HG03571 (cell line): ENCODE data around the gene TAAR2.
"Not testable (repeated sequence)": the region's sequence is repeated elsewhere in the genome, so short reads cannot be mapped to it uniquely, and the experiment has no call there.

Experiments
- ATAC-seq: cut with Tn5 transposase; IDR thresholded peaks from one replicate; pipeline ENCODE4 v1.9.1; 2021; ENCODE audit not compliant: unreplicated experiment

Gene TAAR2, protein sequence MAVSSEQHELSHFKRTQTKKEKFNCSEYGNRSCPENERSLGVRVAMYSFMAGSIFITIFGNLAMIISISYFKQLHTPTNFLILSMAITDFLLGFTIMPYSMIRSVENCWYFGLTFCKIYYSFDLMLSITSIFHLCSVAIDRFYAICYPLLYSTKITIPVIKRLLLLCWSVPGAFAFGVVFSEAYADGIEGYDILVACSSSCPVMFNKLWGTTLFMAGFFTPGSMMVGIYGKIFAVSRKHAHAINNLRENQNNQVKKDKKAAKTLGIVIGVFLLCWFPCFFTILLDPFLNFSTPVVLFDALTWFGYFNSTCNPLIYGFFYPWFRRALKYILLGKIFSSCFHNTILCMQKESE

DNA sequence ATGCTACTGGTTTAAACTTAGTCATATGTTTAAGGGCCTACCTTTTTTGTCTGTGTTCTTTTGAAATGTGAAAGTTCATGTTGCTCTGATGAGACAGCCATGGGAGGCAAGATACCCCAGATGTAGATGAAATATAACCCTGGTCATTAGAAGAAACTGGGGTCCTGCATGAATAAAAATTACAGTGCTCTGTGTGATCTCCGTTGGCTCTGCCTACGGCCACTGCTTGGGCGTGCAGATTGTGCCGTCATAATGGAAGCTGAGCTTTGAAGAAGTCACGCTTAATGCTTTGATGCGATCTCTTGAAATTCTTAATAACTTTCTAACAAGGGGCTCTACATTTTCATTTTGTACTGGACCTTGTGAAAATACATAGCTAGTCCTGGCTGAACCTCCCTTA is at the start of gene TAAR2:
TSS of gene TAAR2 (minus strand) at position 101 of the 400 bp plus-strand sequence. CDS start at position 101, 0 bp downstream.
- no peak for ATAC-seq

DNA sequence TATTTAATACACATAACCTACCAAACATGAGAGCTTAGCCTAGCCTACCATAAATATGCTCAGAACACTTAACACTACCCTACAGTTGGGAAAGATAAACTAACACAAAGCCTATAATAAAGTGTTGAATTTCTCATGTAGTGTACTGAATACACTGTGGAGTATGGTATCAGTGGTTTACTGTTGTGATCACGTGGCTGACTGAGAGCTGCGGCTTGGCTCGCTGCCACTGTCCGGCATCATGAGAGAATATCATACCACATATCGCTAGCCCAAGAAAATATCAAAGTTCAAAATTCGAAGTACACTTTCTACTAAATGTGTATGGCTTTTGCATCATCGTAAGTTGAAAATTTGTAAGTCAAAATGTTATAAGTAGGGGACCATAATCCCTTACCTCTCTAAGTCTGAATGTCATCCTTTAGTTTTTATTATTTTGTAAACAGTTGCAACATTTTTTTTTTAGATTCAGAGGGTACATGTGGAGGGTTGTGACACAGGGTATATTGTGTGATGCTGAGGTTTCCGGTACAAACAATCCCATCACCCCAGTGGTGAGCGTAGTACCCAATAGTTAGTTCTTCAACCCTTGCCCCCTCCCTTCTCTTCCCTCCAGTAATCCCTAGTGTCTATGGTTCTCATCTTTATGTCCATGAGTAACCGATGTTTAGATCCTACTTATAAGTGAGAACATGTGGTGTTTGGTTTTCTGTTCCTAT is 49.5 kb upstream of the TAAR2 start:
- ATAC-seq = no peak

DNA sequence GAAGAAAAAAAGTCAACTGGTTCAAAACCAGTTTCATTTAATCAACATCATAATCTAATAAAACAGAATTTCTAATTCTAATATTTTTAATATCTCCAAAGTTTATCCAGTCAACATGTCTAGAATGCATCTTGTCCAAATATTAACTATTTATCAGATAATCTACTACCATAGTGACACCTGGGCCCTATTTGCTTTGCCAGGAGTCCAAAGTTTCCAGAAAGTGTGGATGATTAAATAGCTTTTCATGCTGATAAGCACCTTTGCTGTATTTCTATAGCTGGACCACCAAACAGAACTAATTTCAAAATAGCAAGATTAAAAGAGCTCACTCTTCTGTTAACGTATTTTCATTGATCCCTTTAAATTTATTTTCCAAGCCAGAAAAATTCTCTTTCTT is 47.2 kb upstream of the TAAR2 start:
- no peak for ATAC-seq

DNA sequence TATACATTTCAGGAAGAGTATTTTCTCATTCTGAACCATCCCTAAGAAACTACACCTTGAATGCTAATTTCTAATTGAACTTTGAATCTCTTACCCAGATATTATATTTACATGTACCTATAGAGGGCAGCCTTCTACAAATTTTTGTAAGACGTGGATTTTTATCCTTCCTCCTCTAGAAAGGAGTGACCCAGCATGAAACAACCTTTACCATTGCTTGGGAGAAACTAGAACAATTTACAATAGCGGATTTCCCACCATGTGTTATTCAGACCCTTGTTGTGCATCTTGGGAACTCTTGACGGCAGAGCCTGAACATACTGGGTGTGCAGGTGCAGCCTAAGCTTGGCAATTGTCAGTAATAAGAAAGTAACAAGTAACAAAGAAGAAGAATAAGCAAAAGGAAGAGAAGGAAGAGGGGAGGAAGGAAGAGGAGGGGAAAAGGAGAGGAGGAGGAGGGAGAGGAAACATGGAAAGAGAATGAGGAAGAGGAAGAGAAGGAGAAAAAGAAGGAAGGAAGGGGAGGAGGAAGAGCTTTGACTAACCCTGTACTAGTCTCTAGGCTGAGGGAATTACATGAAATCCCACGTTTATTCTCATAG is 45.7 kb upstream of the TAAR2 start:
- ATAC-seq = no peak

DNA sequence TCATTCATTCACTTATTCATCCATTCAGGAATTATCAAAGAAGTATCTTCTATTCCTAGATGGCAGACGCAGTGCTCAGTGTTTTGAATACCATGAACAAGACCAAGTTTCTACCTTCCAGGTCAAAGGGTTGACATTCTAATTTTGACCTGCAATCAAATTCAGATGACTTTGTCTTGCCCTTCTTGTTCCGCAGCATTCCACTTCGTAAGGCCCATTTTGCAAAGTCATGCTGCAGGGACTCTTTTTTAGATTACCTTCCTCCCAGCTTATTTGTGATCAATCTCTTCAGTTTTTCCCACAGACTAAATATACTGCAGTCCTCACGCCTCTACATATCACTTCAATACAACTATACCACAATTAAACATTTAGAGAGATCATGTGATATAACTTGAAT is 42.0 kb upstream of the TAAR2 start:
- no peak for ATAC-seq

DNA sequence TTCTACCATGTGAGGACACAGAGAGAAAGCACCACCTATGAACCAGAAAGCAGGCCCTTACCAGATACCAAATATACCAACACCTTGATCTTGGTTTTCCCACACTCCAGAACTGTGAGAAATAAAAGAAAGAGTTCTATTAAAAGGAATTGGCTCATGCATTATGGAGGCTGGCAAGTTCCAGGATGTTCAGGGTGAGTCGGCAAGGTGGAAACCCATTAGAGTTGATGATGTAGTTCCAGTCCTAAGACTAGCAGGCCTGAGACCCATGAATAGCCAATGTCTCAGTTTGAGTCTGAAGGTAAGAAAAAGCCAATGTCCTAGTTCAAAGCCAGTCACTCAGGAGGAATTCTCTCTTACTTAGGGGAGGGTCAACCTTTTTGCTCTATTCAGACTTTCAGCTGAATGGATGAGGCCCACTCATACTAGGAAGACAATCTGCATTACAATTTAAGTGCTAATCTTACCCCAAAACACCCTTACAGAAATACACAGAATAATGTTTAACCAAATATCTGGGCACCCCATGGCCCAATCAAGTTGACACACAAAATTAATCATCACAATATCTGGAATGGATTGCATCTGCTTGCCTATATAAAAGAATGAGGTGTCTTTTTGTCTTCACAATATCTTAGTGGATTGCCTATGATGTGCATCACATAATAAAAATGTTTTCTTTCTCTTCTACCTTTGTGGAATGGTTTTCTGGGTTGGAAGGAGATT is 40.4 kb upstream of the TAAR2 start:
- ATAC-seq = no peak

DNA sequence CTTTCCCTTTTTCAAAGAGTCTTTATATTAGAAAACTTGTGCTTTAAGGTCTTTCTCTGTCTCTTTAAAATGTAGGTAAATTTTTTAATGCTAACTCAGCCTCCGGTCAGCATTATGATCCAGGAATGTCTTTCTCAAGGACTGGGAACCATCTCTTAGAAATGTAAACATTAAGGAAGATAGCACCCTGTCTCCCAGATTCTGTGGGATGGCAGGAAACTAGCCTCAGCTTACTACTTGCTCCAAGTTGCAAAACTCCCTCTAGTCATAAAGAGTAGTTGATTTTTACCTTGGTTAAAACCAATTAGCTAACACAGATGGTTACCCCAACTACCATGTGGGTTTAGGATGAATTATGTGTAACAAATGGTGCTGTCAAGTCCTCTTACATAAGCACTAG is 39.6 kb upstream of the TAAR2 start:
- ATAC-seq = no peak

DNA sequence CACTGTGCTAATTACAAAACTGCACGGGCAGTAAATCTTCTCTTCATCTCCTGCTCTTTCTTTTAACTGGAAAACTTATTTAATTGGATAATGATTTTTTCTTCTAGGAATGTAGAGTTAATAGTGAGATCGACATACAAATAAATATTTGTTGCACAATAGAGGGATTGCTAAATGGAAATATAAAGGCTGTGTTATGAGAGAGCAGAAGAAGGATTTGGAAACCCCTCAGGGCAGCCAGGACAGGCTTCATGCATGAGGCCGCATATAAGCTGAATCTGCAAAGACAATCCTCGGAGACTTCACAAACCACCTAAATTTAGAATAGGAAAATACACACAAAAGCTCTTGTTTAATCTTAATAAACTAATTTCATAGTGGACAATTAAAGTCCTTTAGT is 37.8 kb upstream of the TAAR2 start:
- no peak for ATAC-seq

DNA sequence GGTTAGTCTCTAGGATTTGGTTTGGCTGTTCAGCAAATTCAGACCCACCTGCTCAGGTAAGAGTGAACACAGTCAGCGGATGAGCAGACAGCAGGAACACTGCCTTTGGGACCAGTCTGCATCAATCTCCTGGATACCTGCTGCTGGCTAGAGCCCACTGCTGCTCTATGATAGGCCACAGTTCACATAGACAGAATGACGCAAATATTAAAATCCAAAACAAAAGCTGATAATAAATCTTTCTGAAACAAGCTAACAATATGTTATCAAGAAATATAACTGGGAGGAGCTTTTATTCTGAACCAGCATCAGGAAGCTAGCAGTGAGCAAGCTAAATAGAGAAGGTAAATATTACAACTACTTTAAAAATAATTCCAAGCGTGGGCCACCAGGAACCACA is 35.0 kb upstream of the TAAR2 start, which contains the start of gene TAAR1:
TSS of gene TAAR1 (minus strand) at position 101 of the 400 bp plus-strand sequence. CDS start 13,179 bp downstream, outside the sequence.
- ATAC-seq = no peak

DNA sequence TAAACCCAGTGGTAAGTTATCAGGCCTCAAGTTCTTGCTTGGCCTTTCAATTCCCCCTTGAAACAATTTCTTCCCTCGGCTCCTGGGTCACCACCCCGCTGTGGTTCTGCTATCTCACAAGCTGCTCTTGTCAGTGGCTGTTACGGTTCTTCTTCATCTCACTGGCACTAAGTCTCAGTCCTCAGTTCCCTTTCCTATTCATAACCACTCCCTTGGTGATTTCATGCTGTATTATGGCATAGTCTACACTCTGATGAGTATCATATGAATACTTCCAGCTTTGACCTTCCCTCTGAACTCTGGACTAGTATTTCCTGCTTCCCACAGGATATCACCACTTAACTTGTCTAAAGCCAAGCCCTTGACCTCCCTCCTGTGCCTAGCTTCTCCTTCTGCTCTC is 27.0 kb upstream of the TAAR2 start:
- ATAC-seq = peak; percentile 62

DNA sequence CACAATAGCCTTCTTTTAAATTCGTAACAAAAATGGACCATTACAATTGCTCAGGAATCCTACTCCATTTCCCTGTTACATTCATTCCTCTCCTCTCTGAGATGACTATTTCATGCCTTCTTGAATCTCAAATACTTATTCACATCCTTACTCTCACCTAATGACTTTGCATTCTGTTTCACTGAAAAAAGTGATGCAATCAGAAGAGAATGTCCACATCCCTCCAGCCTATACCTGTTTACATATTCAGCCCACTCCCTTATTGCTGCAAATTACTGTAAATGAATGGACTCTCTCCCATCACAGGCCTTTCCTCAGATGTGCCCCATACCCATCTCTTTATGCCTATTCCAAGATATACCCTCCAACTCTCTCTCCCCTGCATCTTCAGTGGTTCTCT is 26.4 kb upstream of the TAAR2 start:
- ATAC-seq = no peak

DNA sequence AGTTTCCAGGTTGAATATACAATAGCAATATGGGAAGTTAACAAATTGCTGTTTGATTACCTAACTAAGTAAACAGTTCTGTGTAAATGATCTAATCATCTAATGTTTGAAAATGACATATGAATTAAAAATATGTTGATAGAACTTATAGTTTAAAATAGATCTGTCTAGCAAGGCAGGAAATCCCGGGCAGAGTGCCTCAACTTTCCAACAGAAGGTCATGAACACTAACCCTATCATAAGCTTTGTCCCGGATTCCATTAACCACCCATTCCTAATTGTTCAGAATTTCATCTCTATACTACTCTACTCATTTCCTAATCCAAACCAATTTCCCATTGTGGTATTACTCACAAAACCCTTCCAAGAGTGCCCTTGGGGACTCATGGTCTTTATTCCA is 24.8 kb upstream of the TAAR2 start:
- no peak for ATAC-seq

DNA sequence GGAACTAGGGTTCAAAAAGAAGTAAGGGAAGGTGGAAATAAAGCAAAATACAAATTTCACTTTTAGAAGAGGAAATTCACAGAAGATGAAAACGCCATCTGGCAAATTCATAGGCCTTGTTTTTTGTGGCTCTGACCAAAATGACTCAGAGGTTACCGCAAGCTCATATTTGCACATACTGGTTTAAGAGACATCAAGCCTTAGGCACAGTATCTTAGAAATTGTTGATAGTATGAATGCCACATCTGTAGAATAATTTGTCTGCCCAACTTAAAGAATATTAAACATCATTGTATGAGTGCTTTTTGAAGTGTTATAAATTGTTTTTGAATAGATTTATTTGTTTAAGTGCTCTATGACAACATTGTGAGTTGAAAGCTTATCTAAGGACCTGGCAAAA is 24.3 kb upstream of the TAAR2 start:
- ATAC-seq = peak; percentile 69

DNA sequence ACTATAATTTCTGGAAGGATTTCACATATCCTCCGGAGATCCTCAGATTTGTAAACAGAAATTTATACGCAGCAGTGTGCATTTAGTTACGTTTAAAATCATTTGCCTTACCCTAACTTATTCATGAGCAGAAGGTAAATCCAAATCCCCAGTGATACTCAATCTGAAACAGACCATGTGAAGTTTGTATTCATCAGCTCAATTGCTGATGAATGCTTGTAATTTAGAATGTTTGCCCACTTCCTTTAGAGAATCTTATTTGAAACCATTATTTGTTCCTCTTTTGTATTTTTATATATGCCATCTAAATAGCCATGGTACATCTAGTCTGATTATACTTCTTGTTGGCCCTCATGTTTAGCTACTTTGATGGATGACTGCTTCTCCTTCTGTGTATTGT is 19.5 kb upstream of the TAAR2 start:
- peak; percentile 58 for ATAC-seq

DNA sequence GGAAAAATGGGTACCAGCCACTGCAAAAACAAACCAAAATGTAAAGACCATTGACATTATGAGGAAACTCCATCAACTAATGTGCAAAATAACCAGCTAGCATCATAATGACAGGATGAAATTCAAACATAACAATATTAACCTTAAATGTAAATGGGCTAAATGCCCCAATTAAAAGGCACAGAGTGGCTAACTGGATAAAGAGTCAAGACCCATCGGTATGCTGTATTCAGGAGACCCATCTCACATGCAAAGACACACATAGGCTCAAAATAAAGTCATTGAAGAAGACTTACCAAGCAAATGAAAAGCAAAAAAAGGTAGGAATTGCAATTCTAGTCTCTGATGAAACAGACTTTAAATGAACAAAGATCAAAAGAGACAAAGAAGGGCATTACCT is 13.1 kb upstream of the TAAR2 start:
- not testable (repeated sequence) for ATAC-seq

DNA sequence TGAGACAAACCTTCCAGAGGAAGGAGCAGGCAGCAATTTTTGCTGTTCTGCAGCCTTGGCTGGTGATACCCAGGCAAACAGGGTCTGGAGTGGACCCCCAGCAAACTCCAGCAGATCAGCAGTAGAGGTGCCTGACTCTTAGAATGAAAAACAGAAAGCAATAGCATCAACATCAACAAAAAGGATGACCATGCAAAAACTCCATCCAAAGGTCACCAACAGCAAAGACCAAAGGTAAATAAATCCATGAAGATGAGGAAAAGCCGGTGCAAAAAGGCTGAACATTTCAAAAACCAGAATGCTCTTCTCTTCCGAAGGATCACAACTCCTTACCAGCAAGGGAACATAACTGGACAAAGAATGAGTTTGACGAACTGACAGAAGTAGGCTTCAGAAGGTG is 11.8 kb upstream of the TAAR2 start:
- not testable (repeated sequence) for ATAC-seq

DNA sequence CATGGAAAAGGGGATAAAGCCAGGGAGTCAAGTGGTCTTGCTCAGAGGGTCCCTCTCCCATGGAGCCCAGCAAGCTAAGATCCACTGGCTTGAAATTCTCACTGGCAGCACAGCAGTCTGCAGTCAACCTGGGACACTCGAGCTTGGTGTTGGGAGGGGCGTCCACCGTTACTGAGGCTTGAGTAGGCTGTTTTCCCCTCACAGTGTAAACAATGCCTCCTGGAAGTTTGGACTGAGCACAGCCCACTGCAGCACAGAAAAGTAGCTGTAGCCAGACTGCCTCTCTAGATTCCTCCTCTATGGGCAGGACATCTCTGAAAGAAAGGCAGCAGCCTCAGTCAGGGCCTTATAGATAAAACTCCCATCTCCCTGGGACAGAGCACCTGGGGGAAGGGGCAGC is 11.2 kb upstream of the TAAR2 start:
- not testable (repeated sequence) for ATAC-seq

DNA sequence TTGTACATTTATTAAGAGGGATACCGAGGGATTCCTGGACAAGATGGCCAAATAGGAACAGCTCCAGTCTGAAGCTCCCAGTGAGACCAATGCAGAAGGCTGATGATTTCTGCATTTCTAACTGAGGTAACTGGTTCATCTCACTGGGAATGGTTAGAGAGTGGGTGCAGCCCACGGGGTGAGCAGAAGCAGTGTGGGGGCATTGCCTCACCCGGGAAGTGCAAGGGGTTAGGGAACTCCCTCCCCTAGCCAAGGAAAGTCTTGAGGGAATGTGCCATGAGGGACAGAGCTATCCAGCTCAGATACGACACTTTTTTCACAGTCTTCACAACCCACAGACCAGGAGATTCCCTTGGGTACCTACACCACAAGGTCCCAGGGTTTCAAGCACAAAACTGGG is 10.7 kb upstream of the TAAR2 start:
- ATAC-seq = no peak

DNA sequence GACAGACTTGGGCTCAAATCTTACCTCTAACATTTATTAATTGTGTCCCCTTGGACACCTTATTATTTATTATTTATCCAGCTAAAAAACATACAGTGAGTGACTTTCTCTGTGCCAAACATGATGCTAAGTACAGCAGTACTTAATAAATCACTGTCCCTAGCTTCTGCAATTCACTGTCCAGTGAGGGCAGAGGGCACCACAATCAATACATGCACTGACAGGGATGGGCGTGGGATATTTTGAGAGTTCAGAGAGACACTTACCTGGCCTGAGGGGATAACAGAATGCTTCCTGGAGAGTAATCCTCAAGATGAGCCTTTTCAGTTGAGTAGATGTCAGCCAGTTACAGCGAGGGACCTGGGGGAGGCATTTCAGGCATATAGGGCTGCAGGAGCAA is 9.3 kb upstream of the TAAR2 start:
- ATAC-seq = no peak

DNA sequence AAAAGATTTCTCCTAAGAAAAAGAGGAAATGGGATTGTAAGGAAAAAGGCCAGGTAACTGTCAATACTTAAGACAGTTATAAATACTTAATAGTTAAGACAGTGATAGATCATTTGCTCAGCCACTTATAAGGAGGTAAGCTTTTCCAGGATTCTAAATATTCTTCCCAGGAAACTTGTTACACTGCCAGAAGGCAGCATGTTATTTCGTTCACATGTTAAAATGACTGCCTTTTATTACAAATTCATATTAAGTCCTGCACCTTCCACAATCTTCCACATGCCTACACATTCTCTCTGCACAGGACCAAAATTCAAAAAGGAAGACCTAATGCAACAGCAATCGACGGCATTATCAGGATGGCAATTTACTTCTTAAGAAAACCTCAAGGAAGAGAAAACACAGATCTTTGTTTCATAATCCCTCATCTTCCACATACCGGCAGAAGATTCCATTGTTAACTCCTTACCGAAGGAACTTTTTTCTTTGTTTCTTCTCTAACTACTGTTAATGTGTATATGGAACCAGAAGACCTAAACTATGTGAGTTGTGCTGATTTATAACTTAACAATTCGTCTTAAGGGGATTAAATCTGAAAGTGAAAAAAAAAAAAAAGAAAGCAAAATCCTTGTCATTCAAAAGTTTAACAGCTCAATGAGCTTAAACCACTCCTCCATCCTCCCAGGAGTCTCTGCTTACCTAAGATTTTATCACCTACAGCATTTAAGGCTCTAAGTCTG is 799 bp downstream of the TAAR2 start:
- no peak for ATAC-seq

DNA sequence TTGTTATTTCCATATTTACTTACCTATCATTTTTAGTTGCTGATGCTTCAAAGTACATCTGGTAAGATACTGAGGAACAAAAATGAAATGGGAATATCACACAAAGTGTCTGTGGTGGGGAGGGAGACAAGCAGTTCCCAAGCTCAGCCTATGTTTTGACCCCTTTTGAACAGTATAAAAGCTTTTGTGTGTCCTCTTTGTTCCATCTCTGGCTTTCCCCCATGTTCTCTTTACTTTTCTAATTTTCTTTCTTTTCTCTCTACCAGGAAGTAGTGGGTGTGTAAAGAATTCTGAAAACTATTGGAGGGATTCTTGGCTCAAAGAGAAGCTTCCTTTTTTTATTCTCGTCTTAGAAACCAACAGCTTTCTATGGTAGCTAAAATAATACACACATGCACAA is 7.4 kb downstream of the TAAR2 start:
- no peak for ATAC-seq
